ENCODE data around the gene MEMO1. TPM values are rescaled to one million over a fixed set of nuclear protein-coding genes. Genes with fewer than 3 reads are reported as not detected.
"Not testable (repeated sequence)": the region's sequence is repeated elsewhere in the genome, so short reads cannot be mapped to it uniquely, and the experiment has no call there.

Gene MEMO1
- polyA plus RNA-seq, 3 donors: 28.8 to 39.8 (median 35.0) TPM

DNA sequence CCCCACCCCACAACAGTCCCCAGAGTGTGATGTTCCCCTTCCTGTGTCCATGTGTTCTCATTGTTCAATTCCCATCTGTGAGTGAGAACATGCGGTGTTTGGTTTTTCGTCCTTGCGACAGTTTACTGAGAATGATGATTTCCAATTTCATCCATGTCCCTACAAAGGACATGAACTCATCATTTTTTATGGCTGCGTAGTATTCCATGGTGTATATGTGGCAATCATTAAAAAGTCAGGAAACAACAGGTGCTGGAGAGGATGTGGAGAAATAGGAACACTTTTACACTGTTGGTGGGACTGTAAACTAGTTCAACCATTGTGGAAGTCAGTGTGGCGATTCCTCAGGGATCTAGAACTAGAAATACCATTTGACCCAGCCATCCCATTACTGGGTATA, 168.7 kb downstream of the MEMO1 start:
- not testable (repeated sequence) for DNase-seq

DNA sequence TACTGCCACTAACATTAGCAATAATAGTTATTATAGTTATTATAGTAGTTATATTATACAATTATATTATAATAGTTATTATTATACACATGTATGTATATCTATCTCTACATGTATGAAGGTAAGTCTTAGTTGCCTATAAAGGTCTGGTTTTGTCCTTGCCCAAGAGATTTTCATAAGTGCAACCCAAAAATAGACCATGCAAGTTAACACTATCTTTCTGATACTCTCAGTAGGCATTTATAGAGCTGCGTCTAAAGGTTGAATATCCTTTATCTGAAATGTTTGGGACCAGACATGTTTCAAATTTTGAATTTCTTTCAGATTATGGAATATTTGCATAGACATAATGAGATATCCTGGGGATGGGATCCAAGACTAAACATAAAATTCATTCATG, 175.4 kb downstream of the MEMO1 start:
- no peak for DNase-seq

DNA sequence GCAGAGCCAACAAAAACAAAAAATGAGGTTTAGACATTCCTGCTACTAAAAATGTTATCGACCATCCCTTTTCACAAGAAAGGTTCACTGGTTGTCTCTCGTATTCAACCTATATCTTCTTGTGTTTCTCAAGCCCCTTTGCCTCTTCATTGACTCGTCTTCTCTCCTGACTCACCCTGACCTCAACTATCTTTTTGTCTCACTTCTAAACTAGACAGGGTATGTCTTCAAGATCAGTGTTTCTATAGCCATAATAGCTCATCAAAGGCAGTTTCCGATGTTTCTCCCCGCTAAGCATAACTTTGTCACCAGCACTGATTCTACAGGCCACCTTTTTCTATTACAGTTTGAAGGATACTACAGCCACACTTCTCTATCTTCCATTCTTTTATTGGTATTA, 178.4 kb downstream of the MEMO1 start:
- DNase-seq: no peak

DNA sequence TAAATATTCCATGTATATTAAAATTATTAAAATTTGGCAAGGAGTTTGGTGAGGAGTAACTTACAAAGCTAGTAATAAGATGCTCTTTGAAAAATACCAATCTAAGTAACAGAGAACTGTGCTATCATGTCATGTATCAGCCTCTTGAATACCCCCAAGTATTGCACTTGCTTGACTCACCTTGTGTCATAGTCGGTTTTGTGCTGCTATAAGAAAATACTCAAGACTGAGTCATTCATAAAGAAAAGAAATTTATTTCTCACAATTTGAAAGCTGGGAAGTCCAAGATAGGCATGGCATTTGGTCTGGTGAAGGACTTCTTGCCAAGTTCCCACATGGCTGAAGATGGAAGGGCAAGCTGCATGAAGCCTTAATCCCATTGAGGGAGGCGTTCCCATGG, 179.2 kb downstream of the MEMO1 start:
- no peak for DNase-seq

DNA sequence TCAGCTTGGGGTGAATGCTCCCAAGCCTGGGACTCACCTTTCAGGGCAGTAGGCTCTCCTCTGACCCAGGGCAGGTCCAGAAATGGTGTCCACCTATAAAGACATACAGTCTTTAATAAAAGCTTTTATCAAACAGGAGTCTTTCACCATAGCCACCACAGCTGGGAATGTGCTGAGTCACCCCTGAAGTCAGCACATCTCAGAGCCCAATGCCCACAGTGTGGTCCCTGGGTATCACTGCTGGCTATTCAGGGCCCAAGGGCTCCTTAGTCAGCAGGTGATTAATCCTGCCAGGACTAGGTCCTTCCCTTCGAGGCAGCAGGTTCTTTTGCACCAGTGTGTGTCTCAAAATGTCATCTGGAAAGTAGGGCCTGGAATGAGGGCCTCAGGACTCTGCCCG, 181.9 kb downstream of the MEMO1 start:
- DNase-seq: no peak

DNA sequence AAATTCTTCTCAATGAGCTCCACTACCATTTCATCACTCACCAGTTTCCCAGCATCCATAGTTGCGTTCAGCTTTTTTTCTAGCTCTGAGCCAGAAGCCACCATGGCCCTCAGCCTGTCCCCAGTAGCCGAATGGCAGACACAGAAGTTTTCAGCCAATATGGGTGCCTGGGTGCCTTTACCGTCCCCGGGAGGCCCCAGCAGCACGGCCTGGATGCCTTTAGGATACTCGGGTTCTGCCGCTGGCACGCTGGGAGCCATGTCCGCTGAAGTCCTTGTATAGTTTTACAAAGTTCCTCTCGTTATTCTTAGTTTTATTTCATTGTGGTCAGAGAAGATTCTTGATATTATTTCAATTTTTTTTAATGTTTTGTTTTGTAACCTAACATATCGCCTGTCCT, 187.2 kb downstream of the MEMO1 start:
- DNase-seq: no peak

DNA sequence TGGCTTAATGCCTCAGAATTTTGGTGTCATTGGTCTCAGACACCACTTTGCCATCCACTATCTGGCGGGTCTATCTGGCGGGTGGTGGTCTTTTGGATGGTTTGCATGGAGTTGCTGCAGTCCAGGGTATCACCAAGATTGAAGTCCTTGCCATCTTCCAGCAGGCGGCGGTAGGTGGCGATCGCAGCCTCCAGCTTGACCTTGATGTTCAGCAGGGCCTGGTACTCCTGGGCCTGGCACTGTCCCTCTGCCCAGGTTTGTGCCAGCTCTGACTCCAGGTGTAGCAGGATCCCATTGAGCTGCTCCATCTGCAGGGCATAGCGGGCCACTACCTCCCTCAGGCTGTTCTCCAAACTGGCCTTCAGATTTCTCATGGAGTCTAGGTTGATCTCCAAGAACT, 188.2 kb downstream of the MEMO1 start:
- DNase-seq: no peak

Other genes with a start within 250 kb of the MEMO1 start
- gene DPY30, start 28.8 kb upstream of the MEMO1 start, polyA plus RNA-seq (ENCODE audit: insufficient read length in 3 of 3): 100 to 1,000 TPM in 1 of 3 donors, 10 to 100 TPM in 2; 93.4 to 104 (median 99.4) TPM
- 10 to 100 TPM; 25.2 to 28.8 (median 27.7) TPM for gene SPAST, start 52.5 kb upstream of the MEMO1 start, polyA plus RNA-seq (ENCODE audit: insufficient read length in 3 of 3)
- 10 to 100 TPM; 20.7 to 28.7 (median 26.7) TPM for gene SLC30A6, start 154.9 kb upstream of the MEMO1 start, polyA plus RNA-seq (ENCODE audit: insufficient read length in 3 of 3)